Measurements from ENCODE around the gene CEP41.

The CEP41 gene

GRCh38 chr7:130417213-130417612, 23.6 kb downstream of the CEP41 start:
- DNase-seq (ENCODE audit: low spot score) = peak; percentile 48

- DNase-seq (ENCODE audit: low spot score) = no peak
These were observed 25.8 kb downstream of the CEP41 start for GRCh38 chr7:130415006-130415405.

DNA sequence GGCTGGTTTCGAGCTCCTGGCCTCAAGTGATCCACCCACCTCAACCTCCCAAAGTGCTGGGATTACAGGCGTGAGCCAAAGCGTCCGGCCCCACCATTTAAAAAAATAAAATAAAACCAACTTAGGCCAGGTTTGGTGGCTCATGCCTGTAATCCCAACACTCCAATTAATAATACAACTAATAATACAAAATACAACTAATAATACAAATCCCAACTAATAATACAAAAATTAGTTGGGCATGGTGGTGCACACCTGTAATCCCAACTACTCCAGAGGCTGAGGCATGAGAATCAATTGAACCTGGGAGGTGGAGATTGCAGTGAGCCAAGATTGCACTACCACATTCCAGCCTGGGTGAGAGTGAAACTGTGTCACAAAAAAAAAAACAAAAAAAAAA, 27.6 kb downstream of the CEP41 start:
- no peak for DNase-seq (ENCODE audit: low spot score)

DNA sequence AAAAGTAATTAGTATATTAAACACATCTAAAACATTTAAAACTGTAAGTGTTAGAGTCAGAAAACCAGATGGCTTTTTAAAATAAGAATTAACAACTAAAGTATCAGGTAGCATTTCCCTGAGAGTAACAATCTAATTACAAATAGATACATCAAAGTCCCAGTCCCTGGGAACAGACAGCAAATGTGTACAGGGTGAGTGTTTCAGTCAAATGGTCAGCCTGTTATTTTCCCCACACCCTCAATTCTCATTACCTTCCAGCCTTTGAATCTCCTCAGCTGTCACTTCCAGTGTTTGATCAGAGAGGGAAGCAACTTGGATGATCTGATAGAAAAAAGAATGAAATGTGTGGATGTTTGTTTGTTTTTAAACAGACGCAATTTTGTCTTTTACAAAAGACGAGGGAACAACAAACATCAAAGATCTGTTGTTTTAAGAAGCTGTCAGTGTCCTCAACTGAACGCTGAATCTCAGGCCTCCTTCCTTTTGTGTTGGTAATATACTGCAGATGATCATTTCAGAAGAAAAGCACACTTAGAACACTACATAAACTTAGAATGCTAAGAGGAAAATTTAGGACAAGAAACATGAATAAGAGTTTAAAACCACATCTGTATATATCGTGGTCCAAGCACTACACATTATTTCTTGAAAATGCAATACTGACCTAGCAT, 29.8 kb downstream of the CEP41 start:
- no peak for DNase-seq (ENCODE audit: low spot score)

GRCh38 chr7:130409712-130410072, 31.1 kb downstream of the CEP41 start:
- no peak for DNase-seq (ENCODE audit: low spot score)

- no peak for DNase-seq (ENCODE audit: low spot score)
These were observed 31.6 kb downstream of the CEP41 start for GRCh38 chr7:130409067-130409711.

DNA sequence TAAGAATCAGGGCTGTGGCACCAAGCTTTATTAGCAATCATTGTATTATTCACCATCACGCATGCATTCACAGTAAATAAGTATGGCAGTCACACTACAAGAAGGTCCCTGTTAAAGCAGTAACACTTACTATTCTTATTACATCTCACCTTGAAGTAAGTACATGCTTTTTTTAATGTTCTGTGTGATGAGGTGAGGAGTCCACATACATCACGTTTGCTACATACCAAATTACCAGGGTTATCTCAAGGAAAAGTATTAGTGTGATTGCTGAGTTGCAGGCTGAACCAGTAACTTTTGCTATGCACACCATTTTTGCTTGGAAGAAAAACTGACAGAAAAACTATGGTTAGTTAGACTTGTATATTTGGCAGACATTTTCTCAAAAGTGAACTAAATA, 35.8 kb downstream of the CEP41 start:
- DNase-seq (ENCODE audit: low spot score) = no peak

DNA sequence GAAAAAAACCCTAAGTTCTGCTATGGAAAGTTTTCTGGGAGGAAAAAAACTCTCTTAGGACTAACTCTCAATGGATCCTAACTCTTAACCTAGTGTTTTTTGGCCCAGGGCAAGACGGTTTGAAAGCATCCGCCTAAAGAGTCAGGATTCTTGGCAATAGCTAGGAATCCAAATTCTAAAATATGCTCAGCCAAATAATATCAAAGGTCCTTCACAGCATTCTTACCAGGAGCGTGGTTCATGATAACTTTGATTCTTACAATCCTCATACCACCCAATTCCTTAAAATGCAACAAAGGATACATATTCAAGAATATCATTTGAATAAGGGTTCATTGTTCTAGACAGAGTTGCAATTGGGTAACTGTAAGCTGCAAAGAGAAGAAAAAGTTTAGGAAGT, 39.2 kb downstream of the CEP41 start:
- DNase-seq (ENCODE audit: low spot score) = no peak

- DNase-seq (ENCODE audit: low spot score) = no peak
These were observed 39.7 kb downstream of the CEP41 start for GRCh38 chr7:130401101-130401500.

DNA sequence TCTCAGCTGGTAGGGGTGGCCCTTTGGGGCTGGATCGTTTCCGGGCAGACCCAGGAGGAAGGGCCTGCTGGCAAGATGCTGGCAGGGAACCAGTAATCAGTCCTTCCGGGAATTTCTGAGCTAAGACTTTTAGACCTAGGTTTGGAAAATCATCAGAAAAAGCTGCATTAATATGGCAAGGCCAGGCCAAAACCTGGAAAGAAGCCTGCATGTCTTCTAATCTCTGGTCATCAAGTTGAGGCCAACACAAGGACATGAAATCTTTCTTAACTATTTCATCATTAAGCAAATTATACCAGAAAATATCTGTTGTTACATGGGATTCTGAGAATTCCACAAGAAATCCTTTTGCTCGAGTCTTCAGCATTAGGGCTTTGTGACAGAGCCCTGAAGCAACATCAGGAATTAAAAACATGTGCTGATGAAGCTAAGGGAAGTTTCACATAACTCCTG, 40.7 kb downstream of the CEP41 start:
- DNase-seq (ENCODE audit: low spot score) = no peak

DNA sequence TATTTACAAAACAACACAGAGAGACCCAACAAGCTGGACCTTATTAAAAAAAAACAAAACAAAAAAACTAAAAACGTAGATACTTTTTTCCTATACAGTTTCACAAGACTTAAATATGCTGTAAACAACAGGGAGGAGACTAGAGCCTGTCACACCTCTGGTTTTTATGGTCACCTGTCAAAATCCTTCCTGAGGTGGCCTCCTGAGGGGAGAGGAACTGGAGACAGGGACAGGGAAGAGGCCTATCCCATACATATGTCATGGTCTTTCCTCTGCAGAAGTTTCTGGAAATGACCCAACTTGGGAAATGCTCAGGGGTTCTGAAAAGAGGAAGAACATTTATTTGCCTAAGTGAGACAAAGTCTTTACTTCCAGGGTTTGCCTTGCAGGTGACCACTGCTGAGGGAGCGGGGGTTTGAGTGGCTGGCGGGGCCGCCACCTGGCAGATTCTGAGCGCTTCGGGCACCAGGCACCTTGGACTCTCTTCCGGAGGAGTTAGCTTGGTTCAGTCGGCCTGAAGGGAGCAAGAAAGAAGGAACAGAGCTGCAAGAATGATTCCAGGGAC, 42.2 kb downstream of the CEP41 start:
- DNase-seq (ENCODE audit: low spot score) = no peak

GRCh38 chr7:130397758-130398073, 43.1 kb downstream of the CEP41 start:
- no peak for DNase-seq (ENCODE audit: low spot score)

DNA sequence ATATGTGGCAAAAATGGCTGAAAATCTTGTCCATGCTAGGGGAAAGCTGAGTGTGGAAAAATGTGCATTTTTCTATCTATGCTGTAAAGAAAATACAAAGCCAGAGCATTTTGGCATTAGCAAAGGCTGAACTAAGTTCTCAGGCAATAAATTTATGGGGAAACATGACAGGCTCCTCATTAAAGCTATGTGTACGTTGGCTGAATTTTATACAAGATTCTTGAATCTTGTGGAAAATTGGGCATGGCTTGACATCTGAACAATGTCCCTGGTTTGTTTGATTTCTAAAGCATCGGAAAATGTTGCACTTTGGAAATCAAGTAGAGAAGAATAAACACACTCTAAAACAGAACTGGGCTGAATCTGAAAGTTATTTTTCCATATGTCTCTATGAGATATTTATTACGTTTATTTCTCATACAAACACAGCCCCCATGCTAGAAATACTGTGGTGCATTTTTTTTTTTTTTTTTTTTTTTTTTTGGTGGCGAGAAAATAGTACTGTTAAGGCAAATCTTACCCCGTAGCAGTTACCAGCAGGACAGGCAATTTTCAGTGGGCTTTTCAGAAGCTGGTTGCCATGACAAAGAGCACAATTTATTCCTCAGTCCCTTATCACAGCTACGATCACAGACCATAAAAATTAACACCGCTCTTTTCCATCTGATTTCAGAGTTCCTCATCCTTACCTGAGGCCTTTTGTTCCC, 43.6 kb downstream of the CEP41 start:
- no peak for DNase-seq (ENCODE audit: low spot score)

DNA sequence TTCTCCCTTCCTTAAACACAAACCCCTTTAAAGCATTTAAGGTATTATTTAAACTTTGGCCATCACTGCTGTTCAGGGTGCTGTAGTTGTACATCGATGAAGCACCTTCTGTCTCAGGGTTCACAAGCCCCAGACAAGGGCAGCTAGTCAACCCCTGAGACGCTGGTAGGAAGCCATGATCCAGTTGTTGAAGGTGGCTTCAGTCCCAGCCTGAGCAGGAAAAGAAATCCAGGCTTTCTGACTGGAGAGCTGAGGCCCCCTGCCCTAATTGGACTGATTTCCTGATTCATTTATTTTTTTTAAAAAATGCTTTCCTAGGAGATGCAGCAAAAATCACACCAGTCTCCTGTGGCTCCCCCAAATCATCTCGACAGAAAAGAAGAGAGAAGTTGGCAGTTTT, 44.7 kb downstream of the CEP41 start:
- no peak for DNase-seq (ENCODE audit: low spot score)

- no peak for DNase-seq (ENCODE audit: low spot score)
These were observed 45.4 kb downstream of the CEP41 start for GRCh38 chr7:130395421-130395820.

DNA sequence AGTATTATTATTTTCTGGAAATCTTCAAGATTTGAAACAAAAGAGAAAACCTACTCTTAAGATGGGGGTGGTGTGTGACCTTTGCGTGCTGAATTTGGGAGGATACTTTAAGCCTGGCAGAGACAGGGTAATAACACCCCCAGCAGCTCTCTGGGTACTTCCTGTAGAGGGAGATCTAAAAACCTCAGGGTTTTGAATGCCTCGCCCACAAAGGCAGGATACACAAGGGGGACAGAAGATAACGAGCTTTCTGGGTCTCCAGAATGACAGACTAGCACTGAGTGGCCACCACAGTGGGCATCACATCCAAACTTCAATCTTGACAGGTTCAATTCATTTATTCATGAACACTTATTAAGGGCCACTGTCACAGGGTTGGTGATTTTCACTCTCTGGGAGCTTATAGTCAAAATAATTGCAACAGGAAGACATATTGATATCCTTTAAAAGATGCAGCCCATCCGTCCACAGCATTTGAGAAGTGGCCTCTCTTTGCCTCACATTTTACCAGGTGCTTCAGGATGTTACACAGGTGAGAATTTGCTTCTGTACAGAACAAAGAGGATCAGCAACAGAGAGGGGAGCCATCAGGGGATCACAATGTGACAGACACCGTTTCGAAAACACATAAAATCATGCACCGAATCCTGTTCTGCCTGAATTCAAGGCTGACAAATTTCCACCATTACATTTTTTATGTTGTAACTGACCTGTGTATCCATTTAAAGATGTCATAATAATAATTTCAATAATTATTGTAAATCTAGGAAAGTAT, 46.2 kb downstream of the CEP41 start:
- DNase-seq (ENCODE audit: low spot score) = peak; percentile 15

DNA sequence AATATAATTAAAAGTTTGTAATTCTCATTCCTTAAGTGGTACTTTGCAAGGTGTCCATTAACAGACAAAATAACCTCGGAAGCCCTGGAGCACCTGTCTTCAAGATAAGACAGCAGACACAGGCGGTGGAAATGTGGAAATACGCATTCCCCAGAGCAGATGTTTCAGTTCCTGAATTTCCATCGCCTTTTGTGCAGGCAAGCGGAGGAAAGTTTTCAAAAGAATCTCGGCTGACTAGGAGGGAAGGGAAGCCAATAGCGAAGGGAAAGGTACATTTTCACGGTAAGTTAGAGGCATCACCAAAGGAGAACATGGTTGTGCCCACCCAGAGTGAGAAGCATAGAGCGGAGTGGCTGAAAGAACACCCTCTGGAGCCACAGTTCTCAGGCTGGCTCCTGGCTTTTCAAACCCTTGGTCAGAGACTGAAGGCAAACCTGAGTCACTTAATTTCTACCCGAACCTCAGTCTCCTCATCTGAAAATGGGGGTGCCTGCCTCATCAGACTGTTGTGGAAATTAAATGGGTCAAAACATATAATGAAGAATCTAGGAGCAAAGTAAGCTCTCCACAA, 46.9 kb downstream of the CEP41 start:
- no peak for DNase-seq (ENCODE audit: low spot score)

DNA sequence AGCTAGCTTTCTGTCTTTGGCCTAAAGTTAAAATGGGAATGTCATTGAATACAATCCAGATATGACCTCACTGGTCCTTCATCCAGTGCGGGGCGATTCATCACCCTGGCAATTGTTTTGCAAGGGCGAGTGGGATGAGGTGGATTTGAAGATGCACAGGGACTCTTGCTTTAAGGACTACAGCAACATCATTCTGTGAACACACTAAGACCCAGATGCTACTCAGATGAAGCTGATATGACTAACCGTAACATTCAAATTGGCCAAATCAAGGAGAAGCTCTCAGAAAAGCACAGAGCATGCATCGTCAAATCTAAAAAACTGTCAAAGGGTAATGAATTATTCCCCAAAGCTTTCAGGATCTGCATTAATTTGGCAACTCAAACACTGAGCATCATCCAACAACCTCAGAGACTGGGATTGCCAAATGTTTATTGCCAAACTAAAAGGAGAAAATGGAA, 47.7 kb downstream of the CEP41 start:
- no peak for DNase-seq (ENCODE audit: low spot score)

- no peak for DNase-seq (ENCODE audit: low spot score)
These were observed 50.3 kb downstream of the CEP41 start for GRCh38 chr7:130390486-130390885.

DNA sequence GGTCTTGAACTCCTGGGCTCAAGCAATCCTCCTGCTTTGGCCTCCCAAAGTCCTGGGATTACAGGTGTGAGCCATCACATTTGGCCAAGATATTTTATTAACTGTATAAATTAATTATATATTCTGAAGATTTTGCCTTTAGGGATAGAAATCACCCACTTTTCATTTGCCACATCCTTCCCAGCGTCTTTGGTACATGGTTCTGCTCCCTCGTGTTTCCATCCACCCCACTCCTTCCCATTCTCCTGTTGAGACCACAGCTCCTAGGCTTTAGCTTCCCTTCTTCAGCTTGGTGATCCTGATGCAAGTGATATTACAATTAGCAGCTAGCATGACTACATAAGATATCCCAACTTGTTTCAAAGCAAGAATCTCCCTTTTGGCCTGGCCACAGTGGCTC, 52.1 kb downstream of the CEP41 start:
- no peak for DNase-seq (ENCODE audit: low spot score)

GRCh38 chr7:130387628-130388403, 53.0 kb downstream of the CEP41 start:
- DNase-seq (ENCODE audit: low spot score) = no peak
